ENCODE results near the gene SBK2.
"Not testable (repeated sequence)": the region's sequence is repeated elsewhere in the genome, so short reads cannot be mapped to it uniquely, and the experiment has no call there.

Gene SBK2

GRCh38 chr19:55534280-55534679 is 2.7 kb downstream of the SBK2 start:
- H3K27me3 Mint-ChIP-seq; H3K9me3 Mint-ChIP-seq; H3K4me3 Mint-ChIP-seq; DNase-seq; H3K27ac Mint-ChIP-seq; H3K4me1 Mint-ChIP-seq (ENCODE audit: low read depth); H3K36me3 Mint-ChIP-seq (ENCODE audit: low read depth): not testable (repeated sequence)

DNA sequence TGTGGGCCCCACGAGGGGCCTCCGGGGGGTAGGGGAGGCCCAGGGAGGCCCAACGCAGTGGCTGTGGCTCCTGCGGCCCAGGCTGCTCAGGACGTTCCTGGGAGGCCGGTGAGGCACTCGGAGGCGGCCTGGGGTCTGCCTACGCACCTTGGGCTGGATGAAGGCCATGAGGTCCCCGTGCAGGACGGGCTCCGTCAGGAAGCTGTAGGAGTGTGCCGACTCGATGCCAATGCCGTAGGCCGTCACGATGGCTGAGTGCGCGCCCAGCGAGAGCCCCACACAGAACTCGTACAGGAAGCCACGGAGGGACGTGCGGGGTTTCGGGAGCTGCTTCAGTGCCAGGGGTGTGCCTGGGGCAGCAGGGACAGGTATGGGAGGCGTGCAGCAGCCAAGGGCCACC is 5.9 kb downstream of the SBK2 start:
- no peak overlapping the region for H3K27ac Mint-ChIP-seq
- H3K4me3 Mint-ChIP-seq, result no peak overlapping the region
- no peaks in the 10 kb centered on the region for H3K4me1 Mint-ChIP-seq (ENCODE audit: low read depth)
- no peak for DNase-seq
- H3K9me3 Mint-ChIP-seq, result no peaks in the 10 kb centered on the region
- no peaks in the 10 kb centered on the region for H3K36me3 Mint-ChIP-seq (ENCODE audit: low read depth)
- no peaks in the 10 kb centered on the region for H3K27me3 Mint-ChIP-seq

- H3K36me3 Mint-ChIP-seq (ENCODE audit: low read depth), result no peaks in the 10 kb centered on the region
- H3K4me3 Mint-ChIP-seq, result no peak overlapping the region
- H3K27ac Mint-ChIP-seq, result no peak overlapping the region
- no peak for DNase-seq
- H3K4me1 Mint-ChIP-seq (ENCODE audit: low read depth), result no peaks in the 10 kb centered on the region
- H3K27me3 Mint-ChIP-seq, result peaks cover 3% of the 10 kb centered on the region
- H3K9me3 Mint-ChIP-seq, result no peaks in the 10 kb centered on the region
Observed at GRCh38 chr19:55529636-55530234, 7.2 kb downstream of the SBK2 start.

DNA sequence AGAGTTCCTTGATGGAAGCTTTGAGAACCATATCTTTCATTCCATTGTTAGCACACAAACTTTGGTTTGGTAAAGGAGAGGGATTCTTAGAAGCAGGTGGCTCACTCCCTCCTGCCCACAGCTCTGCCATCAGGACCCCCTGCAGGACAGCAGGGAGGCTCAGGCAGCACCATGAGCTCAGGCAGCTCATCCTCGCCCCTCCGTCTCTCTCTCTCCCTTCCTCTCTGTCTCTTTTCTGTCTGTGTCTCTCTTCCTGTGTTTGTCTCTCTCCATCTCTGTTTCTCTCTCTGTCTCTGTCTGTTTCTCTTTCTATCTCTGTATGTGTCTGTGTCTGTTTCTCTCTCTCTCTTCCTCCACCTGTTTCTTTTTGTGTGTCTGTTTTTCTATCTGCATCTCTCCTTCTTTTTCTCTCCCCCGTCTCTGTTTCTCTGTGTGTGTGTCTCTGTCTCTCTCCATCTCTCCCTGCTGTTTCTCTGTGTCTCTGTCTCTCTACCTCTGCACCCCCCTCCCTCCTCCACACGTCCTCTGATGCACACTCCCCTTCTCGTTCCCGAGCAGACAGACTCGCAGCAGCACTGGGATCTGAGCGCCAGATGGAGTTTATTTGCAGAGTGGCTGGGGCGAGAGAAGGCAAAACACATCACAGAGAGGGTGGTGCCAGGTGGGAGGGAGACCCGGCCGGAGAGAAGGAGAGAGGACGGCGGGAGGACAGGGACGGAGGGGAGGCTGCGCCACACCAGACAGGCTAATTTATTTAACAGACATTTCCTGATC is 8.7 kb downstream of the SBK2 start:
- no peaks in the 10 kb centered on the region for H3K9me3 Mint-ChIP-seq
- no peaks in the 10 kb centered on the region for H3K4me1 Mint-ChIP-seq (ENCODE audit: low read depth)
- DNase-seq, result no peak
- H3K27ac Mint-ChIP-seq, result no peak overlapping the region
- no peaks in the 10 kb centered on the region for H3K36me3 Mint-ChIP-seq (ENCODE audit: low read depth)
- no peak overlapping the region for H3K4me3 Mint-ChIP-seq
- peaks cover 3% of the 10 kb centered on the region for H3K27me3 Mint-ChIP-seq

GRCh38 chr19:55527197-55528029 is 9.5 kb downstream of the SBK2 start:
- DNase-seq, result no peak
- Mint-ChIP-seq H3K27me3 (peaks cover 3% of the 10 kb centered on the region), H3K9me3 (no peaks in the 10 kb centered on the region), H3K4me1 (ENCODE audit: low read depth) (no peaks in the 10 kb centered on the region), H3K36me3 (ENCODE audit: low read depth) (no peaks in the 10 kb centered on the region), H3K27ac (no peak overlapping the region), H3K4me3 (no peak overlapping the region)

DNA sequence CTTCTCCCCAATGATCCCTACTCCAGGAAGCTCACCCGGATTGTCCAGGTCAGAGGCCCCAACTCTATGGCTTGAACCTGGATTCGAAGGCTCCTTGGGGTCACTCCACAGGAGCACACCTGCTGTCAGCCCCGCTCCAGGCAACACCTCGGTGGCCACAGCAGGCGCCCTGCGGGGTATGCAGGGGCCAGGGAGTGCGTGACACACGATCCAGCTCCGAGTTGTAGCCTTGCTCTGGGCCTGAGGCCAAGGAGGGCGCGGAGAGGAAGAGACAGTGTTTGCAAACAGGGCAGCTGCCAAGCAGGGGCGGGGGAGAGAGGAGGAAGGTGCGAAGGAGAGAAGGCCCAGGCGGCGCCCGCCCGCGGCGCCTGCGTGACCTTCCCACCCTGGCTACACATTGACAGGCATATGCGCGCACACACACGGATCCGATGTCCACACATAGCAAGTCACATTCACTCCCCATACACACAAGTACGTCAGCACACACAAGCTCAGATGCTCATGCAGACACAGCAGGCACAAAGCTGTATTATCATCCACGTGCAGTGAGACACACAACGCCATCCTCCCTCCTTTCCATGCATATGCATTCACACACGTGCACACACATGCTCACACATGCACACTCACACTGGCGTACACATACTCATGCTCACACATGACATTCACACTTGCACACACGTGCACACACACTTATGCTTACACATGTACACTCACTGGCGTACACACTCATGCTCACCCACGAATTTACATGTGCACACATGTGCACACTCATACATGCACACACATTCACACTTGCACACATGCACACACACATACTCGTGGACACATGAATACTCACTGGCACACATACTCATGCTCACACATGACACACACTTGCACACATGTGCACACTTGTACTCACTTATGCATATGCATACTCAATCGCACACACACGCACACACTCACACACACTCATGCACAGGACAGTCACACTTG is 10.4 kb downstream of the SBK2 start:
- Mint-ChIP-seq H3K4me3 (no peak overlapping the region), H3K4me1 (ENCODE audit: low read depth) (no peaks in the 10 kb centered on the region), H3K27ac (no peak overlapping the region), H3K36me3 (ENCODE audit: low read depth) (no peaks in the 10 kb centered on the region), H3K9me3 (no peaks in the 10 kb centered on the region), H3K27me3 (peaks cover 3% of the 10 kb centered on the region)
- DNase-seq, result peak; percentile 36

- H3K27me3 Mint-ChIP-seq, result peaks cover 3% of the 10 kb centered on the region
- no peaks in the 10 kb centered on the region for H3K9me3 Mint-ChIP-seq
Observed at GRCh38 chr19:55525289-55526101, 11.4 kb downstream of the SBK2 start.

DNA sequence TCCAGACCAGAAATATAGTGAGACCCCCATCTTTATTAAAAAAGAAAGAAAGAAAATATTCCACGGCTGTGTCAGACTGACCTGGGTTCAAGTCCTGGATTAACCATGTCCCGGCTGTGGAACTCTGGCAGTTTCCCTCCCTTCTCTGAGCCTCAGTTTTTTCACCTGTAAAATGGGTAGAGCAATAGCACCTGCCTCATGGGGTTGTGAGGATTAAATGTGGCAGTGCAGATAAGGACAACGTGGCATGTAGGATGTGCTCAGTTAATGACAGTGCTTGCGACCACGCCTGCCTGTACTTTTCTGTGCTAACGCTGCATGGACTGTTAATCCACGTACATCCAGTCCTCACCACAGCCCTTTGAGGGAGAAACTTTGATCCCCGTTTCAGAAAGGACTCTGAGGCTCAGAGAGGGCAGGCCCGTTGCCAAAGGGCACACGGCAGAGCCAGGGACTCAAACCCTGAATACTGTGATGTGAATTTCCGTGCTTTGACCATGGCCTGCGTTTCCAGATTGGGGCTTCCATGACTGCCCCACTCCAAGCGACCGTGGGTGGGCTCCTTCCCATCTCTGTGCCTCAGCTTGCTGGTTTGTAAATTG is 16.1 kb downstream of the SBK2 start:
- no peak overlapping the region for H3K4me3 Mint-ChIP-seq
- peaks cover 3% of the 10 kb centered on the region for H3K27me3 Mint-ChIP-seq
- no peak overlapping the region for H3K27ac Mint-ChIP-seq
- no peaks in the 10 kb centered on the region for H3K36me3 Mint-ChIP-seq (ENCODE audit: low read depth)
- no peak for DNase-seq
- H3K9me3 Mint-ChIP-seq, result no peaks in the 10 kb centered on the region
- H3K4me1 Mint-ChIP-seq (ENCODE audit: low read depth), result peaks cover 6% of the 10 kb centered on the region

More at GRCh38 chr19:55525289-55526101, 11.4 kb downstream of the SBK2 start:
- Mint-ChIP-seq H3K4me3 (no peak overlapping the region), H3K4me1 (ENCODE audit: low read depth) (no peaks in the 10 kb centered on the region), H3K36me3 (ENCODE audit: low read depth) (no peaks in the 10 kb centered on the region), H3K27ac (no peak overlapping the region)
- no peak for DNase-seq

GRCh38 chr19:55519451-55520311 is 17.3 kb downstream of the SBK2 start:
- Mint-ChIP-seq H3K36me3 (ENCODE audit: low read depth) (no peaks in the 10 kb centered on the region), H3K4me3 (no peak overlapping the region), H3K27me3 (no peaks in the 10 kb centered on the region), H3K27ac (no peak overlapping the region), H3K4me1 (ENCODE audit: low read depth) (peaks cover 6% of the 10 kb centered on the region), H3K9me3 (no peaks in the 10 kb centered on the region)
- no peak for DNase-seq

GRCh38 chr19:55516878-55517620 is 19.9 kb downstream of the SBK2 start:
- peaks cover 11% of the 10 kb centered on the region for H3K27me3 Mint-ChIP-seq
- H3K9me3 Mint-ChIP-seq, result no peaks in the 10 kb centered on the region
- peak overlapping the region; percentile 49 for H3K4me3 Mint-ChIP-seq
- no peaks in the 10 kb centered on the region for H3K36me3 Mint-ChIP-seq (ENCODE audit: low read depth)
- DNase-seq, result peak; percentile 96
- H3K27ac Mint-ChIP-seq, result no peak overlapping the region
- H3K4me1 Mint-ChIP-seq (ENCODE audit: low read depth), result peaks cover 6% of the 10 kb centered on the region

DNA sequence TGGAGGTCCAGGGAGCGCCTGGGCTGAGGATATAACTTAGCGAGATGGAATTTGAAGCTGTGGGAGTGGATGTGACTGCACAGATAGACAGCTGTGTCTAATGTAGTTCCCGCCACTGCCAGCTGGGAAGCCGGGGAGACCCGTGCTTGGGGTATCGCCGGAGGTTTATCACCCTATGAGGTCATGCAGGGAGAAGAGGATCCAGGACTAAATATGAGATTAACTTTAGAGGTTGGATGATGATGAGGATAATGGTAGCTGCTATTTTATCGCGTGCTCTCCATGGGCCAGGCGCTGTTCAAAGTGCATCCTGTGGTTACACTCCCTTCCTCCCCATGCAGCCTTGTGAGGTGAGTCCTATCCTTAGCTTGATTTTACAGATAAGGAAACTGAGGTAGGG is 28.8 kb downstream of the SBK2 start:
- no peaks in the 10 kb centered on the region for H3K36me3 Mint-ChIP-seq (ENCODE audit: low read depth)
- peaks cover 2% of the 10 kb centered on the region for H3K9me3 Mint-ChIP-seq
- DNase-seq, result no peak
- no peak overlapping the region for H3K27ac Mint-ChIP-seq
- peaks cover 11% of the 10 kb centered on the region for H3K4me1 Mint-ChIP-seq (ENCODE audit: low read depth)
- peaks cover 16% of the 10 kb centered on the region for H3K27me3 Mint-ChIP-seq
- no peak overlapping the region for H3K4me3 Mint-ChIP-seq

GRCh38 chr19:55504981-55505380 is 32.0 kb downstream of the SBK2 start:
- Mint-ChIP-seq H3K4me3 (no peak overlapping the region), H3K36me3 (ENCODE audit: low read depth) (no peaks in the 10 kb centered on the region), H3K27me3 (no peaks in the 10 kb centered on the region), H3K9me3 (peaks cover 3% of the 10 kb centered on the region), H3K27ac (no peak overlapping the region), H3K4me1 (ENCODE audit: low read depth) (peaks cover 18% of the 10 kb centered on the region)
- no peak for DNase-seq

All from activated T-cell treated with anti-CD3 and anti-CD28 coated beads, Interleukin-2, amount 50 U/mL, for 24 hours (primary cell).